Endothelial cell of umbilical vein (primary cell): ENCODE measurements around the gene AGT. TPM values are rescaled to one million over a fixed set of nuclear protein-coding genes. Genes with fewer than 3 reads are reported as not detected.

ENCODE experiments used
- BruUV-seq: library from RNA; stranded (reverse); fragments of 400-500 nt; replicated peaks from 2 replicates; lab custom pipeline; 2021; lab: Mats Ljungman, UMichigan
- CTCF ChIA-PET: fragments of 300-600, 350-600 bp; sonication (Branson Sonifier 250); formaldehyde crosslinking; loops from one replicate; lab custom pipeline; 2021; ENCODE audit warnings: antibody characterized with exemption, inconsistent platforms; lab: Charles Lee
- POLR2A ChIA-PET: fragments of 300-600, 350-600 bp; sonication (Branson Sonifier 250); formaldehyde crosslinking; loops from one replicate; lab custom pipeline; 2021; ENCODE audit warnings: antibody characterized with exemption, inconsistent platforms; lab: Charles Lee
- DNase-seq: peaks from one replicate; pipeline ENCODE4 v3.0.0-alpha.2; 2011; ENCODE audit warnings: low read depth, low spot score
- FAIRE-seq: peaks from 2 replicates; lab custom pipeline; 2011; peaks lifted over from hg19 to GRCh38; lab: Jason Lieb, UNC
- H2AFZ ChIP-seq: 2 replicates; pipeline ENCODE4 v1.6.0; 2012; ENCODE audit warnings: low read depth, low read length, control low read depth, inconsistent platforms
- H3K27ac ChIP-seq: 2 replicates; pipeline ENCODE4 v1.5.1; 2011; ENCODE audit warnings: low read depth, mild to moderate bottlenecking, control low read depth, low read length, moderate library complexity; ENCODE audit not compliant: insufficient read depth
- H3K27me3 ChIP-seq, 2 experiments: 2 replicates each; pipeline versions ENCODE4 v1.6.0 to v1.6.1; 2011; ENCODE audit warnings: low read length in 2 of 2, mixed read lengths in 1 of 2; ENCODE audit not compliant: control insufficient read depth in 2 of 2, insufficient read depth in 2 of 2
- H3K36me3 ChIP-seq, 2 experiments: 2 replicates in 1 of 2; 3 replicates in 1 of 2; pipeline ENCODE4 v1.5.1; 2011; ENCODE audit warnings: low read length in 2 of 2, mild to moderate bottlenecking in 1 of 2, moderate library complexity in 1 of 2; ENCODE audit not compliant: control insufficient read depth in 2 of 2, insufficient read depth in 2 of 2; ENCODE audit errors: extremely low read depth in 1 of 2
- H3K4me1 ChIP-seq: 3 replicates; pipeline ENCODE4 v1.5.1; 2011; ENCODE audit warnings: mild to moderate bottlenecking, low read length; ENCODE audit not compliant: control insufficient read depth, insufficient read depth; ENCODE audit errors: extremely low read depth
- H3K4me2 ChIP-seq: 2 replicates; pipeline ENCODE4 v1.6.1; 2011; ENCODE audit warnings: low read length, control low read depth, mixed read lengths; ENCODE audit not compliant: insufficient read depth
- H3K4me3 ChIP-seq, 3 experiments: fragments of 200-600 bp in 1 of 3; sonication (generic), shearing (Covaris generic) in 1 of 3; replicated peaks in 1 of 3; 2 replicates each; pipeline ENCODE4 v1.5.1; 2011 to 2016; ENCODE audit warnings: control low read depth in 3 of 3, low read length in 3 of 3, mild to moderate bottlenecking in 2 of 3, inconsistent platforms in 1 of 3, low read depth in 1 of 3, moderate library complexity in 1 of 3; ENCODE audit not compliant: insufficient read depth in 1 of 3
- H3K79me2 ChIP-seq: 2 replicates; pipeline ENCODE4 v1.6.0; 2012; ENCODE audit warnings: low read length, inconsistent platforms; ENCODE audit not compliant: control insufficient read depth, insufficient read depth
- H3K9ac ChIP-seq: replicated peaks from 2 replicates; pipeline ENCODE3; 2011; ENCODE audit warnings: low read length, control low read depth; ENCODE audit not compliant: insufficient read depth; ENCODE audit errors: extremely low read depth
- H3K9me1 ChIP-seq: replicated peaks from 3 replicates; pipeline ENCODE4 v1.6.0; 2011; ENCODE audit warnings: mild to moderate bottlenecking, low read length; ENCODE audit not compliant: control insufficient read depth, insufficient read depth; ENCODE audit errors: extremely low read depth
- H3K9me3 ChIP-seq: replicated peaks from 2 replicates; pipeline ENCODE4 v1.5.1; 2012; ENCODE audit warnings: low read length, inconsistent platforms; ENCODE audit not compliant: control insufficient read depth, insufficient read depth
- H4K20me1 ChIP-seq: replicated peaks from 2 replicates; pipeline ENCODE3; 2011; ENCODE audit warnings: mild to moderate bottlenecking, low read length; ENCODE audit not compliant: control insufficient read depth, insufficient read depth; ENCODE audit errors: extremely low read depth
- CTCF ChIP-seq, 2 donors: IDR thresholded peaks; 1 replicate in 1 of 2; 2 replicates in 1 of 2; pipeline ENCODE4 v1.5.1; 2011; ENCODE audit warnings: low read length in 2 of 2, mild to moderate bottlenecking in 2 of 2, moderate library complexity in 2 of 2, control low read depth in 1 of 2, inconsistent platforms in 1 of 2, low read depth in 1 of 2; ENCODE audit not compliant: insufficient read depth in 1 of 2; ENCODE audit errors: extremely low read depth in 1 of 2
- EZH2 ChIP-seq: IDR thresholded peaks from 2 replicates; pipeline ENCODE4 v1.6.1; 2012; ENCODE audit warnings: borderline replicate concordance, low read depth, mild to moderate bottlenecking, moderate library complexity, low read length, inconsistent platforms; ENCODE audit not compliant: severe bottlenecking
- FOS ChIP-seq: IDR thresholded peaks from 2 replicates; pipeline ENCODE4 v1.6.1; 2011; ENCODE audit warnings: mild to moderate bottlenecking, low read length, moderate library complexity, borderline replicate concordance; ENCODE audit not compliant: insufficient read depth
- GATA2 ChIP-seq: IDR thresholded peaks from 2 replicates; pipeline ENCODE4 v1.7.0; 2011; ENCODE audit warnings: low read depth, mild to moderate bottlenecking, moderate library complexity, mixed read lengths, low read length; ENCODE audit not compliant: insufficient read length, insufficient read depth
- JUN ChIP-seq: IDR thresholded peaks from 2 replicates; pipeline ENCODE4 v1.6.1; 2011; ENCODE audit warnings: borderline replicate concordance, low read depth; ENCODE audit not compliant: insufficient read length, insufficient read depth
- MAX ChIP-seq: IDR thresholded peaks from 2 replicates; pipeline ENCODE4 v1.6.1; 2011; ENCODE audit not compliant: insufficient read depth, insufficient read length
- MYC ChIP-seq: IDR thresholded peaks from one replicate; pipeline ENCODE4 v1.6.1; 2011; ENCODE audit warnings: mild to moderate bottlenecking, low read depth, low read length
- POLR2A ChIP-seq: IDR thresholded peaks from 2 replicates; pipeline ENCODE4 v1.6.1; 2012; ENCODE audit warnings: low read depth, mild to moderate bottlenecking, control low read depth, low read length
- POLR2AphosphoS5 ChIP-seq: IDR thresholded peaks from 2 replicates; pipeline ENCODE4 v1.6.1; 2012; ENCODE audit warnings: low read depth, mild to moderate bottlenecking, control low read depth, low read length, moderate library complexity; ENCODE audit not compliant: insufficient read depth
- dilution Hi-C: fragments of 300-500 bp; cut with MboI; formaldehyde crosslinking; loops from one replicate; pipeline ENCODE4 v1.15.0; 2019; ENCODE audit warnings: low sequenced_read_pairs; ENCODE audit not compliant: extremely low pct_ligation_motif_present
- intact Hi-C: fragments of 100-400 bp; cut with micrococcal nuclease; formaldehyde crosslinking; loops from one replicate; pipeline ENCODE4 v1.10.0; 2022
- polyA plus RNA-seq, 4 experiments: library from polyadenylated mRNA; depleted of rRNA in 3 of 4; stranded (reverse) in 3 of 4; unstranded in 1 of 4; fragments of >200 nt; gene quantifications; 2 replicates each; pipeline versions ENCODE4 v1.2.1 to v1.2.3, GENCODE V29; 2011 to 2012; ENCODE audit warnings: missing spikeins in 1 of 4
- total RNA-seq: library from RNA; stranded (reverse); gene quantifications from 2 replicates; pipeline ENCODE4 v1.2.3, GENCODE V29; 2021

AGT gene
- total and polyA plus RNA-seq, 2 donors (not counting 3 experiments of a cell fraction or from before 2014, with no cell fraction given), result not detected

- intact Hi-C loops (no loop called here), dilution Hi-C loops (no loop called here)
- BruUV-seq, result no TSS peak
- Histone ChIP-seq H3K27ac (no peak overlapping the region), H4K20me1 (no peaks in the 10 kb centered on the region), H2AFZ (no peak overlapping the region), H3K9me3 (no peaks in the 10 kb centered on the region), H3K27me3 (no peaks in the 10 kb centered on the region), H3K4me2 (no peak overlapping the region), H3K36me3 (no peaks in the 10 kb centered on the region), H3K4me3 (no peak overlapping the region), H3K9me1 (no peaks in the 10 kb centered on the region), H3K79me2 (no peaks in the 10 kb centered on the region), H3K4me1 (no peaks in the 10 kb centered on the region), H3K9ac (no peak overlapping the region)
- no peak for DNase-seq
- ChIA-PET CTCF (no interaction called here), POLR2A (no interaction called here)
- FAIRE-seq, result no peak
- TF ChIP-seq MYC (no peak), POLR2A (no peak), FOS (no peak), EZH2 (no peak), MAX (no peak), CTCF (IDR thresholded peaks at IDR 0.05; ENCODE audit: extremely low read depth in 1 of 2, insufficient read depth in 1 of 2, low read depth in 1 of 2, low read length in 2 of 2) (no peak), JUN (no peak), POLR2AphosphoS5 (no peak), GATA2 (no peak)
Measured at GRCh38 chr1:230710543-230710904, 3.4 kb downstream of the AGT start.
